H7 (cell line): Measurements from ENCODE around the gene GTF2H4. TPM values are rescaled to one million over a fixed set of nuclear protein-coding genes. Genes with fewer than 3 reads are reported as not detected.

ENCODE experiments used
- DNase-seq: peaks from one replicate; pipeline ENCODE4 v3.0.0; 2012
- H3K27me3 ChIP-seq: 2 replicates; pipeline ENCODE4 v1.6.0; 2011; ENCODE audit warnings: mild to moderate bottlenecking, low read length; ENCODE audit not compliant: control insufficient read depth, insufficient read depth
- H3K36me3 ChIP-seq: replicated peaks from 2 replicates; pipeline ENCODE4 v1.5.1; 2011; ENCODE audit warnings: low read length; ENCODE audit not compliant: control insufficient read depth, insufficient read depth
- H3K4me3 ChIP-seq: 2 replicates; pipeline ENCODE4 v1.5.1; 2011; ENCODE audit warnings: low read depth, mild to moderate bottlenecking, control low read depth, low read length, moderate library complexity; ENCODE audit not compliant: insufficient read depth
- total RNA-seq: library from RNA; depleted of rRNA; stranded (reverse); fragments of >200 nt; shearing (Covaris generic); gene quantifications from 2 replicates; pipeline ENCODE4 v1.2.3, GENCODE V29; 2014

The GTF2H4 gene
- total RNA-seq, 1 experiment from 2014 or later: 30.9 TPM

DNA sequence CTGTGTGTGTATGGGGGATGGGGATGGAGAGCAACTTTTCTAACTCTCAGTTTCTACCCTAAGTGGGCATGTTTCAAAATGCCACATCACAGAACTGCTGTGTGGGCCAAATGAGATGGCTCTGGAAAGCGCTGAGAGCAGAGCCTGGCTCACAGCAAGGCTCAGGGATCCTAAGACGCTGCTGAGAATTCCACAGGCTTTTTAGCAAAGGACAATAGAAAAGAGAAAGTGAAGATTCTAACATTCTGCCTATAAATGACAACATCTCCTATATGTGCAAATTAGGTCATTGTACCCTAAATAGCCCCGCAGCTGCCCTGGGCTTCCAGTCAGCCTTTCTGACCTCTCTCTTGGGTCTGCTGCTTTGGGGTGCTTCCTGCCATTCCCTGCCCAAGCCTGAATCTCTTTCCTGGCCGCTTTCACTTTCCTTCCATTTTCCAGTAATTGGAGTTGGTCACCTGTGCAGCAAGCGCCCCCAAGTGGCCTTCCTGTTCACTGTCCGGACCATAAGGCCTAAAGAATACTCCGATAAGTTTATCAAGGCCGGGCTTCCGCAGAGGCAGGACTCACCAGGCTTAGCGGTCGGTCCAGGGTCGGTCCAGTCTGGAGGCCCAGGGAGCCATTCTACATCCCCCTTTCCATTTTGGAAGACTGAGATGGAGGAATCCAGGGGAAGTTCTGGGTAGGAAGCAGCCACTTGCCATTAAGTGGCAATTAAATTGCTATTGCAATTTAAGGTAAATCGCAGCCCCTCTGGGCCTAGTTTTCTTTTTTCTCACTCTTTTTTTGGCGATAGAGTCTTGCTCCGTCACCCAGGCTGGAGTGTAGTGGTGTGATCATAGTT, 30.4 kb upstream of the GTF2H4 start:
- peak; percentile 84 for DNase-seq
- no peak overlapping the region for H3K4me3 ChIP-seq
- no peaks in the 10 kb centered on the region for H3K27me3 ChIP-seq
- H3K36me3 ChIP-seq: no peaks in the 10 kb centered on the region

GRCh38 chr6:30879684-30880427, 28.2 kb upstream of the GTF2H4 start:
- no peak for DNase-seq
- Histone ChIP-seq H3K36me3 (no peaks in the 10 kb centered on the region), H3K4me3 (no peak overlapping the region), H3K27me3 (no peaks in the 10 kb centered on the region)

GRCh38 chr6:30880698-30881252, 27.2 kb upstream of the GTF2H4 start:
- DNase-seq: peak; percentile 96
- Histone ChIP-seq H3K4me3 (peak overlapping the region; percentile 37), H3K27me3 (no peaks in the 10 kb centered on the region), H3K36me3 (no peaks in the 10 kb centered on the region; the same call in 1 of the 2 replicates)

GRCh38 chr6:30881392-30882203, 26.4 kb upstream of the GTF2H4 start:
- peak; percentile 67 for DNase-seq
- no peaks in the 10 kb centered on the region for H3K27me3 ChIP-seq
- H3K36me3 ChIP-seq: no peaks in the 10 kb centered on the region; the same call in 1 of the 2 replicates
- peak overlapping the region; percentile 37 for H3K4me3 ChIP-seq

DNA sequence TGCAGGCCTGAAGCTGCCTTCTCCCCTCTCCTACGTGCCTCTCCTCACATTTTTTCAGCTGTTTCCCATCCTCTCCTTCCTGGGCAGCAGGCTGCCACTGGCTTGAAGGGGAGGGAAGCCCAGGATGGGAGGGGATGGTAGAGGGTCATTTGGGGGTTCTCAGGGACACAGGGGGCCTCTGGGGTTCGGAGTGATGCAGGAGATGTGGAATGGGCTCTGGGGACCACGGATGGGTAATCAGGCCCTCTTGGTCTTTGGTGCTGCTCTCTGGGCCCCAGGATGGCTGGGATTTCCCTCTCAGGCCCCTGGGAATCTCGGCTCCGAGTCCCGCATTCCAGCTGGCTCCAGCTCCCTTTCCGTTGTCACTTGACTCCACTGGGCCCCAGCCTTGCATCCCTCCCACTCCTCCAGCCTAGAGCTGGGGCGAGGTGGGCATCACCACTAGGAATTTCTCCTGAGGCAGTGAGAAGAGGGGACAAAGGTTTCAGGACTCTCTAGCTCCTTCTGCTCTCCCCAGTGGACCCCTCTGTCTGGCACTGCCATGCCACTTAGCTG, 25.7 kb upstream of the GTF2H4 start:
- Histone ChIP-seq H3K36me3 (no peaks in the 10 kb centered on the region; the same call in 1 of the 2 replicates), H3K27me3 (no peaks in the 10 kb centered on the region), H3K4me3 (peak overlapping the region; percentile 1; the same call in 1 of the 2 replicates)
- peak; percentile 80 for DNase-seq

- no peaks in the 10 kb centered on the region; the same call in 1 of the 2 replicates for H3K36me3 ChIP-seq
These were observed 25.0 kb upstream of the GTF2H4 start for GRCh38 chr6:30882759-30883684.

DNA sequence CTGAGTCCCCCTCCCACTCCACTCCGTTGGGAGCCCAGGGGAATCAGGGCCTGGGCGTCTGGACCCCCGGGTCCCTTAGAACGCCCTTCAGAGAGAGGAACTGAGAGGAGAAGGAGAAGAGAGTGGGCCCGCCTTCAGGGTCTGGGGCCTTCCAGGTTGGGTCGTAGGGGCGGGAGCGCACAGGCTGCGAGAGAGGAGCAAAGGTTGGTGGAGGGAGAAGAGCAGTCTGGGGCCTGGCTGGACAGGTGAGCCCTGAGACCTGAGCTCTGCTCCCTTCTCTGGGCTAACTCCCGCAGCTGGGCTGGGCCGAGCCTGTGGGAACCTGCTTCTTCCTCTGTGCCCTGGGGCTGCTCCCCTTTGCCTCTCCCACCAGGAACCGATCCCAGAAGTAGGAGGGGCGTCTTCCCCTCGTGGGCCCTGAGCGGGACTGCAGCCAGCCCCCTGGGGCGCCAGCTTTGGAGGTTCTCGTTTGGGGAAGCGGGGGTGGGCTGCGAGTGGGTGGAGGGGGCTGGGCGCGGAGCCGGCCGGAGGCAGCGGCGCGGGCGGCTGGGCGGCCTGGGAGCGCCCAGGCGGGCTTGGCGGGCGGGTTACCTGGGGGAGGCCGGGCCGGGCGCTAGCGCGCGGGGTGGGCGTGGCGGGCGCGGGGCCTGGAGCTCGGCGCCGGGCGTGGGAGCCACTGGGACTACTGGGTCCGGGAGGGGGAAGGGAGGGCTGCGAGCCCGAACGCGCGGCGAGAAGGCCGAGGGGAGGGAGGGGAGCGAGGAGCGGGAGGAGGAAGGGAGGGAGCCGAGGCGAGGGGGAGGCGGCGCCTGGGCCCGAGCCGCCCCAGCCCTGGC, 24.1 kb upstream of the GTF2H4 start, which contains the start of gene DDR1:
TSS of gene DDR1 (plus strand) at position 835 of the 836 bp plus-strand sequence. CDS start 4,211 bp downstream, outside the sequence.
- Histone ChIP-seq H3K36me3 (peaks cover 4% of the 10 kb centered on the region; the same call in 1 of the 2 replicates), H3K4me3 (peak within 1 kb of the TSS; percentile 84), H3K27me3 (no peaks in the 10 kb centered on the region)
- DNase-seq: peak; percentile 91

More at GRCh38 chr6:30882759-30883684, 25.0 kb upstream of the GTF2H4 start:
- DNase-seq: peak; percentile 94
- no peaks in the 10 kb centered on the region for H3K27me3 ChIP-seq
- peak overlapping the region; percentile 84 for H3K4me3 ChIP-seq

DNA sequence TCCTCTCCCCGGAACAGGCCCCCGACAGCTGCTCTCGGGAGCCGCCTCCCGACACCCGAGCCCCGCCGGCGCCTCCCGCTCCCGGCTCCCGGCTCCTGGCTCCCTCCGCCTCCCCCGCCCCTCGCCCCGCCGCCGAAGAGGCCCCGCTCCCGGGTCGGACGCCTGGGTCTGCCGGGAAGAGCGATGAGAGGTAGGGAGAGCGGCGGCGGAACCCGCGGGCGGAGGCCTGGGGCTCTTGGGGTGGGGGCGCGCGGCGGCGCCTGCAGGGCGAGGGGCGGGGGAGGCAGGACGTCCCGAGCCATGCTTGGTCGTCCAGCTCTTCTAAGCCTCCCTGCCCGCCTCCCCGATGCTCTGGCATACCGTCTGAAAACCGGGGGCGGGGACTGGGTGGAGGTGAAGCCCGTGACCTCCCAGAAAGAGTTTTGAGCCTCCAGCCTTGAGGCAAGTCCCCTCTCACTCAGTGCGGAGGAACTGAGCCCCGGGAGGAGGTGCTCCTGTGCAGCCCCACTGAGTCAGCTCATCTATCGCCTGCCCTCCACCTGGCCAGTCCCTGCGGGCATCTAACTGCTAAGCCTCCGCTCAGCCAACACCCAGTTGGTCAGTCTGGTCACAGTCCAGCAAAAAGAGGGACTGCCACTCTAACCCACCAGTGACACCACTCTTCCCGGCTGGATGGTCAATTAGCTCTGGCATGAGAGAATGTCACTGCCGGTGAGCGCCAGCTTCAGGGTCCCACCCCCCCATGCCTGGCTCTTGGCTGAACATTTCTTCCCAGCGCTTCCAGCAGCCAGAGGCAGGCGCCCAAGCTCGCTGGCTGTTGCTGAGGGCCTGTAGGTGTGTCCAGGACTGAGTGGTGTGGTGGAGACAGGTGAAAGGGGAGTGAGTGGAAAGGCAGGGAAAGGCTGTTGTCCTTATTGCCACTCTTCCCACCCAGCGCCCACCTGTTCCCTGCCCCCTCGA, 23.2 kb upstream of the GTF2H4 start:
- peak; percentile 84 for DNase-seq
- peak overlapping the region; percentile 84 for H3K4me3 ChIP-seq
- no peaks in the 10 kb centered on the region for H3K27me3 ChIP-seq
- H3K36me3 ChIP-seq: peaks cover 10% of the 10 kb centered on the region

GRCh38 chr6:30885481-30885998, 22.5 kb upstream of the GTF2H4 start:
- DNase-seq: peak; percentile 39
- H3K36me3 ChIP-seq: peaks cover 17% of the 10 kb centered on the region
- peak overlapping the region; percentile 84 for H3K4me3 ChIP-seq

GRCh38 chr6:30885999-30886896, 21.8 kb upstream of the GTF2H4 start:
- Histone ChIP-seq H3K27me3 (no peaks in the 10 kb centered on the region), H3K36me3 (peaks cover 23% of the 10 kb centered on the region), H3K4me3 (peak overlapping the region; percentile 34)
- peak; percentile 98 for DNase-seq

More at GRCh38 chr6:30885481-30885998, 22.5 kb upstream of the GTF2H4 start:
- no peaks in the 10 kb centered on the region for H3K27me3 ChIP-seq
